ENCODE measurements around the gene NTRK2. TPM values are rescaled to one million over a fixed set of nuclear protein-coding genes. Genes with fewer than 3 reads are reported as not detected.
A peak's percentile ranks its signal among the peaks of the same experiment; 100 is the strongest.

NTRK2 gene
- polyA plus RNA-seq, 1 donor (not counting 4 experiments of a cell fraction or from before 2014, with no cell fraction given), result 0.08 TPM

DNA sequence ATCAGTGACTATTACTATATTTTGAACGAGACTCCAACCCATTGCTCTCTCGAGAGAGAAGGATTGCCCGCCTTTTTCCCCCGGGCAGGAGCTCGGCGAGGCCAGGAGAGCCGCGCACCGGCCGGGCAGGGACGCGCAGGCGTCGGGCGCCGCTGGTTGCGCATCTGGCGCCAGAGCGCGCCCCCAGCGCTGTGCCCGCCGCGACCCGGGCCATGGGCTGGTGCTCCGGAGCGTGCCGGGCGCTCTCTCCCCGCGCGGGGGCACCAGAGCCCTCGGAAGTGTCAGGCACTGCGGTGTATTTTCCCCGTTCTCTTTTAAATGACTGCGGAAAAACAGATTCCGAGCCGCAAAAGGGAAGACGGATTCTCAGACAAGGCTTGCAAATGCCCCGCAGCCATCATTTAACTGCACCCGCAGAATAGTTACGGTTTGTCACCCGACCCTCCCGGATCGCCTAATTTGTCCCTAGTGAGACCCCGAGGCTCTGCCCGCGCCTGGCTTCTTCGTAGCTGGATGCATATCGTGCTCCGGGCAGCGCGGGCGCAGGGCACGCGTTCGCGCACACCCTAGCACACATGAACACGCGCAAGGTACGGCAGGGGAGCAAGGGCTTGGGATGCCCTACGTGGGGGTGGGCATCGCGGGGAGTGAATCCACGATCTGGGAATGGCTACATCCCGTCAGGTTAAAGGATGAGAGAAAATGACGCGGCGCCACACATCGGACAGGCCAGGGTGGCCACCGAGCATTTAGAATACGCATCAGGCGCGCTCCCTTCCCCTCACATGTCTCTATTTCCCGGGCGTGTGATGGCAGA lies 1.1 kb upstream of the NTRK2 start:
- Histone ChIP-seq H2AFZ (ENCODE audit: control insufficient read depth, low read length) (peak overlapping the region; percentile 84), H3K36me3 (ENCODE audit: control insufficient read depth in 2 of 2, extremely low read depth in 1 of 2, insufficient read depth in 2 of 2, low read length in 2 of 2) (no peaks in the 10 kb centered on the region), H3K79me2 (ENCODE audit: control insufficient read depth, insufficient read depth, low read length) (no peaks in the 10 kb centered on the region), H3K4me1 (ENCODE audit: control insufficient read depth, extremely low read depth, insufficient read depth, low read length) (peaks cover 24% of the 10 kb centered on the region), H3K4me2 (ENCODE audit: control insufficient read depth, extremely low read depth, insufficient read depth, low read depth, low read length) (peak overlapping the region; percentile 98), H3K9me3 (ENCODE audit: control insufficient read depth, low read depth, low read length) (peaks cover 3% of the 10 kb centered on the region), H3K27ac (ENCODE audit: control insufficient read depth, insufficient read depth, low read length) (no peak overlapping the region), H3K27me3 (ENCODE audit: control insufficient read depth, extremely low read depth, insufficient read depth, low read length) (peaks cover 24% of the 10 kb centered on the region), H3K9me1 (ENCODE audit: control insufficient read depth, extremely low read depth, insufficient read depth, low read length) (no peaks in the 10 kb centered on the region), H3K9ac (ENCODE audit: control insufficient read depth, extremely low read depth, insufficient read depth, low read length) (peak overlapping the region; percentile 47), H4K20me1 (ENCODE audit: control insufficient read depth, extremely low read depth, insufficient read depth, low read length) (peaks cover 3% of the 10 kb centered on the region), H3K4me3 (ENCODE audit: control insufficient read depth in 2 of 3, extremely low read depth in 1 of 3, insufficient read depth in 2 of 3, low read depth in 1 of 3, low read length in 3 of 3) (peak overlapping the region; percentile 24 to 74 (median 67))
- dilution Hi-C loops (cut with MboI; ENCODE audit: extremely low pct_ligation_motif_present, low sequenced_read_pairs), result no loop called here
- FAIRE-seq (no peak), DNase-seq (ENCODE audit: low read depth, low spot score) (no peak)
- TF ChIP-seq, protein P1, sequence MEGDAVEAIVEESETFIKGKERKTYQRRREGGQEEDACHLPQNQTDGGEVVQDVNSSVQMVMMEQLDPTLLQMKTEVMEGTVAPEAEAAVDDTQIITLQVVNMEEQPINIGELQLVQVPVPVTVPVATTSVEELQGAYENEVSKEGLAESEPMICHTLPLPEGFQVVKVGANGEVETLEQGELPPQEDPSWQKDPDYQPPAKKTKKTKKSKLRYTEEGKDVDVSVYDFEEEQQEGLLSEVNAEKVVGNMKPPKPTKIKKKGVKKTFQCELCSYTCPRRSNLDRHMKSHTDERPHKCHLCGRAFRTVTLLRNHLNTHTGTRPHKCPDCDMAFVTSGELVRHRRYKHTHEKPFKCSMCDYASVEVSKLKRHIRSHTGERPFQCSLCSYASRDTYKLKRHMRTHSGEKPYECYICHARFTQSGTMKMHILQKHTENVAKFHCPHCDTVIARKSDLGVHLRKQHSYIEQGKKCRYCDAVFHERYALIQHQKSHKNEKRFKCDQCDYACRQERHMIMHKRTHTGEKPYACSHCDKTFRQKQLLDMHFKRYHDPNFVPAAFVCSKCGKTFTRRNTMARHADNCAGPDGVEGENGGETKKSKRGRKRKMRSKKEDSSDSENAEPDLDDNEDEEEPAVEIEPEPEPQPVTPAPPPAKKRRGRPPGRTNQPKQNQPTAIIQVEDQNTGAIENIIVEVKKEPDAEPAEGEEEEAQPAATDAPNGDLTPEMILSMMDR (optimal IDR thresholded peaks at IDR 0.05 in 1 of 3, IDR thresholded peaks at IDR 0.05 in 1 of 3, conservative IDR thresholded peaks at IDR 0.05 in 1 of 3; ENCODE audit: extremely low read depth in 1 of 3, insufficient read depth in 2 of 3, low read length in 3 of 3), result peak; percentile 50 to 73 (median 56)
- no peak for TF ChIP-seq EZH2 (IDR thresholded peaks at IDR 0.05; ENCODE audit: low read length)

DNA sequence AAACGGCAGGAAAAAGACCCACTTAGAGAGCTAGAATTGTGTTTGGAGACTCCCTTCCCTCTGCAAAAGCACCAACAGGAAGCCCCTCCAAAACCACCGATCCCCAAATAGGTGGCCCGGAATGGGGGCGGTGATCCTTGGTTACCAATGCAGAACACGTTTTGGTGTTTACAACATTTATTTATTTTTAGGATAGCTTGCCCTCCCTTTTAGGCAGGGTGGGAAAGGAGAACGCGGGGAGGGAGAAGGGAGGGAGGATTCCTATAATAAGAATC lies 579 bp upstream of the NTRK2 start:
- Histone ChIP-seq H4K20me1 (ENCODE audit: control insufficient read depth, extremely low read depth, insufficient read depth, low read length) (peaks cover 3% of the 10 kb centered on the region), H3K36me3 (ENCODE audit: control insufficient read depth in 2 of 2, extremely low read depth in 1 of 2, insufficient read depth in 2 of 2, low read length in 2 of 2) (no peaks in the 10 kb centered on the region), H3K4me3 (ENCODE audit: control insufficient read depth in 2 of 3, extremely low read depth in 1 of 3, insufficient read depth in 2 of 3, low read depth in 1 of 3, low read length in 3 of 3) (peak overlapping the region; percentile 24 to 74 (median 67)), H3K79me2 (ENCODE audit: control insufficient read depth, insufficient read depth, low read length) (no peaks in the 10 kb centered on the region), H3K4me2 (ENCODE audit: control insufficient read depth, extremely low read depth, insufficient read depth, low read depth, low read length) (peak overlapping the region; percentile 98), H3K27me3 (ENCODE audit: control insufficient read depth, extremely low read depth, insufficient read depth, low read length) (peaks cover 24% of the 10 kb centered on the region), H2AFZ (ENCODE audit: control insufficient read depth, low read length) (peak overlapping the region; percentile 81), H3K4me1 (ENCODE audit: control insufficient read depth, extremely low read depth, insufficient read depth, low read length) (peaks cover 24% of the 10 kb centered on the region), H3K9me1 (ENCODE audit: control insufficient read depth, extremely low read depth, insufficient read depth, low read length) (no peaks in the 10 kb centered on the region), H3K9me3 (ENCODE audit: control insufficient read depth, low read depth, low read length) (peaks cover 3% of the 10 kb centered on the region), H3K9ac (ENCODE audit: control insufficient read depth, extremely low read depth, insufficient read depth, low read length) (no peak overlapping the region), H3K27ac (ENCODE audit: control insufficient read depth, insufficient read depth, low read length) (no peak overlapping the region)
- no peak for DNase-seq (ENCODE audit: low read depth, low spot score)
- dilution Hi-C loops (cut with MboI; ENCODE audit: extremely low pct_ligation_motif_present, low sequenced_read_pairs), result no loop called here
- TF ChIP-seq EZH2 (IDR thresholded peaks at IDR 0.05; ENCODE audit: low read length), result no peak
- FAIRE-seq, result no peak
